NCI-H2196 treated with DMSO at 0.1 percent for 48 hours (cell line): ENCODE data around the gene EFCAB11.

Experiments
- DNase-seq: peaks from one replicate; lab custom pipeline; 2025; ENCODE audit not compliant: unreplicated experiment; lab: John Stamatoyannopoulos, UW

EFCAB11 gene

DNA sequence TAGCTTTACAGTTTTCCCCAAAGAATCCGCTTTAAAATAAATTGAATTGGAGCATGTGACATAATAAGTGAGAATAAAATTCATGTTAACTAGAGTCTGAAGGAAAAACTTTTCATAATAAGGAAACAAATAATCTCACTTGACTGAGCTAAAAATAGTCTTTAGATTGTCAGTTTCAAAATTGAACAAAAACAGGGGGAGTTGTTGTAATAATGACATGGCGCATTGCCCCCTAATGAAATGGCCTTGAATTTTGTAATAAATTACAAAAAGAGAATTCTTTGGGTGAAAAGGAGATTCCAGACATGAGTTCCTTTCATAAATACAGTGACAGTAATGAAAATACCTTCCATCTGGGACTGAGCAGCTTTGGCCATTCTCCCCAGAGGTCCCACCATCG is 178.6 kb downstream of the EFCAB11 start:
- DNase-seq, result no peak

DNA sequence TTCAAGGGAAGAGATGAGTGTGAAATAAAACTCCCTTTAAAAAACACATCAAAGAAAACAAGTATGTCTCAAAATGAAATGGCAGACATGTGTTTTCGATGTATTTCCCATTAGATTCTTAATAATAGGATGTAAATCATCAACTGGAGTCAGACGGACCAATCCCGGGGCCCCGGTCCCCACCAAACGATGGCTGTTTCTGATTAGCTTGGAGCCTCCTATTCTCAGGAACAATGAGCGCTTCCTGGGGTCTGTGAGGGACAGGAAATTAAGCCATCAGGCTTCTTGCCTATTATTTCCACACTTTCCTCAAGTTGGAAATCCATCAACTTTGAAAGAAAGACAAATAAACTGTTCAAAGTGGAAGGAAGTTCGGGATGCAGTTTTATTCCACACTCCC is 179.4 kb downstream of the EFCAB11 start:
- no peak for DNase-seq

DNA sequence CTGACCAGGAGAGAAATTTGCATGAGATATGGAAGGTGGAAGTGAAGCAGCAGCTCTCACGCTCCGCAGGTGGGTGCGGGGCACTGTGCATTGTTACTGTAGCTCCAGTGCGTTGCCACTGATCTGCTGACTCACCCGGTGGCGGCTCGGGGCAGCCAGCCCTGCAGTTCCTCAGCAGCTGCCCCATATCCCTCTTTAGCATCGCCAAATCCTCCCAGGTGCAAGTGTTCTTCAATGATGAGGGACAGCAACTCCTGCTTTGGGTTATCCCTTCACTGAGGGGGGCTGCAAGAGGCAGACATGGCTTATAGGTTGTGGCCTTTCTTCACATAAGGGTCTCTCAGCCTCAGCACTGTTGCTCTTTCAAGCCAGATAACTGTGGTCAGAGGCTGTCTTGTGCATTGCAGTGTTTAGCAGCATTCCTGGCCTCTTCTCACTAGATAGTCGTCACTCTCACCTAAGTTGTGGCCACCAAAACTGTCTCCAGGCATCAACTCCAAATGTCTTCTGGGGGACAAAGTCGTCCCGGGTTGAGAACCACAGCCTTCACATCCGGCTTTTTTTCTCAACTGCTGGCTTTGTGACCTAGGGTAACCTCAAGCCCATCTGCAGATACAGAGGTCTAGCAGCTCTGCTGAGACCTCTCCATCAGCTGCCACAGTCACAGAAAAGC is 180.8 kb downstream of the EFCAB11 start:
- no peak for DNase-seq

DNA sequence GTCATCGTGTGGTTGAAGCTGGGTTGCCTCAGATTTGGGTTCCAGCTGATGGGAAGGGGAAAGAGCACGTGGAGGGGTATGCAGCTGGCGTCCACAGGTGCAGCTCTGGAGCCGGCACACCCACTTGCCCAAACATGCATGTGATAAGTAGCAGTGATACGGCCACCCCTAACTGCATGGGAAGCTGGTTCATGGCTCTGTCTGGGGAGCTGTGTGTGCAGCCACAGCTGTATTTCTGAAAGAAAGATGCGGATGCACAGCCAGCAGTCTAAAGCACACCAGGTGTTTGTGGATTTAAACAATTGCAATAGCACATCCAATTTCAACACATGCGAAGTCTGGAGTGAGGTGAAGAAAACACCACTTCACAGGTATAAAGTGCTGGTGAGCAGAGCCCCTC is 181.4 kb downstream of the EFCAB11 start:
- no peak for DNase-seq

DNA sequence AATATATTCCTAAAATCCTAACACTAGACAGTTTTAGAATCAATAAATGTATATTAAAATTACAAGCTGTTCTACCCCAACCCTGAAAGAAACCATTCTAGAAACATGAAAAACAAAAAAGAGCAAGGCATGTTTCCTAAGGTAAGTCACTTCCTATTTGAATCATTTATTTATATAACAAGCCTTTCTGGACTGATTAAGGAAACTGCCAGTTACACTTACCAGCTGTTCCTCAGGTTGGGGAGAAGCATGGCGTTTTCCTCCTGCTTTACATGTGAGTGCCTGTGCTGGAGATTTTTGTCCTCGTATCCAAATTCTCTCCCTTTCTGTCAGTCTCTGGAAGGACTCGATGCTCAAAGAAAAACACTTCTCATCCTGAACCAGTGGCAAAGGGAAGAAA is 183.3 kb downstream of the EFCAB11 start:
- no peak for DNase-seq

DNA sequence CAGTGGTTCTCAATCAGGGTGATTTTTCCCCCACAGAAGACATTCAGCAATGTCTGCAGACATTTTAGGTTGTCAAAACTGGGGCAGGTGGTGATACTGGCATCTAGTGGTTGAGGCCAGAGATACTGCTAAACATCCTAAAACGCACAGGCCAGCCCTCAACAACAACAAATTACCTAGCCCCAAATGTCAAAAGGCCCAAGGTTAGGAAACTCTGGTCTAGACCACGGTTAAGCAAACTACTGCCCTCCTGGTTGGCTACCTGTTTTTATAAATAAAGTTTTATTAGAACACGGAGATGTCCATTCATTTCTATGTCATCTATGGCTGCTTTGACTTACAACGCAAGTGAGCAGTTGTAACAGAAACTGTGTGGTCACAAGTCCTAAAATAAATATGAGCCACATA is 186.7 kb downstream of the EFCAB11 start:
- DNase-seq, result no peak

DNA sequence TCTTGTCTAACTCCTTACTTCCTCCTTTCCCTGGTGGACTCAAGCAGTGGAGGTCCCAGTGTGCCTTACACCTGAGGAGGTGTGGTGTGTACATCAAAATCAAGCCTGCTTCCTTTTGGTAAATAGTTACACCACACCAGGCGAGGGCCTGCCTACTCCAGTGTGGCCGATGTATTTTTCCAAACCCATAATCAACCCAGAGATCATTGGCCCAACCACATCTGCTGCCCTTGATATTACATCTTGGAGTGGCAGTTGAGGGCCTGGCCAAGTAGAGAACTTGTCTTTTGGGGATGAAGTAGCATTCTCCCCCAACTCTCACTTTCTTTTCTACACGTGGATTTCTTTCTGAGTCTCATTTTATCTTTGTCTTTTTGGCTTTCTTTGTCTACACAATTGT is 187.4 kb downstream of the EFCAB11 start:
- DNase-seq, result no peak

DNA sequence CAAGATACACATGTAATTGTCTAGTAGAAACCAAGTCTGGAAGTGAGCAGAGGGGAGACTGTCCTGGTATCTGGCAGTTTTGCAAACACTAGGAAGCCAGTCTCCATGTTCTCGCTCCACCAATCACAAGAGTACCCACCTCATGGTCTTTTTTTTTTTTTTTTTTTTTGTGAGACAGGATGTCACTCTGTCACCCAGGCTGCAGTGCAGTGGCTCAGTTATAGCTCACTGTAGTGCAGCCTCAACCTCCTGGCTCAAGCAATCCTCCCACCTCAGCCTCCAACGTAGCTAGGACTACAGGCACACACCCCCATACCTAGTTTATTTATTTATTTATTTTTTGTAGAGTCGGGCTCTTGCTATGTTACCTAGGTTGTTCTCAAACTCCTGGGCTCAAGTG is 189.2 kb downstream of the EFCAB11 start:
- DNase-seq, result no peak

DNA sequence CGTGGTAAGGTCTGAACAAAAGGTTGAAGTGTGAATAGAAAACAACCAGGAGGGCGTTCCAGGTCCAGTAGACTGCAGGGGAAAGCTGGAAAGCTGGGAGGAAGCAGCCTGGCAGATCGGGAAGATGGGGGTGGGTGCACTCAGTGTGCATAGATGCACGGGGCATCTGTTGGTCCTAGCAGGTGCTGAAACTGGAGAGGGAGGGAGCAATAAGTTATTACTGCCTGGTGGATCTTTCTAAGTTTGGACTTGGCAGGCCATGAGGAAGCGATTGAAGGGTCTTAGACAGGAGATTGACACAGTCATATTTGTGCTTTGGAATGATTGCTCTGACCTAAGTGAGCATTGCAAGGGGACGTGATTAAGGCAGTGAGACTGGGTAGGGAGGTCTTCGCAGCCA is 194.4 kb downstream of the EFCAB11 start:
- no peak for DNase-seq

DNA sequence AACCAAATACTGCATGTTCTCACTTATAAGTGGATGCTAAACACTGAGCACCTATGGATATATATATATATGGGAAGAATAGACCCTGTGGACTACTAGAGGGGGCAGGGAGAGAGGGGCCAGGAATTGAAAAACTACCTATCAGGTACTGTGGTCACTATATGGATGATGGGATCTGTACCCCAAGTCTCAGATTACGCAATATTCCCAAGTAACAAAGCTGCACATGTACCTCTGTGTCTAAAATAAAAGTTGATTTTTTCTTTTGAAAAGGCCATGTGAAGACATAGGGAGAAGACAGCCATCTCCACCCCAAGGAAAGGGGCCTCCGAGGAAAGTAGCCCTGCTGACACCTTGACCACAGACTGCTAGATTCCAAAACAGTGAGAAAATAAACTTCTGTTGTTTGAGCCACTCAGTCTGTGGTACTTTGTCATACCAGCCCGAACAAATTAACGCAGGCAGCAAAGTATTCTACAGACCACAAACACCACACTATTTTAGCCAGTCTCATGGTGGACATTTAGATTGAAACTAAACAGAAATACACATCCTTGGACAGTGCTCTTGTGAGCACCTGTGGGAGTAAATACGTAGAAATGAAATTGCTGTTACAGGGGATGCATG is 197.1 kb downstream of the EFCAB11 start:
- no peak for DNase-seq

DNA sequence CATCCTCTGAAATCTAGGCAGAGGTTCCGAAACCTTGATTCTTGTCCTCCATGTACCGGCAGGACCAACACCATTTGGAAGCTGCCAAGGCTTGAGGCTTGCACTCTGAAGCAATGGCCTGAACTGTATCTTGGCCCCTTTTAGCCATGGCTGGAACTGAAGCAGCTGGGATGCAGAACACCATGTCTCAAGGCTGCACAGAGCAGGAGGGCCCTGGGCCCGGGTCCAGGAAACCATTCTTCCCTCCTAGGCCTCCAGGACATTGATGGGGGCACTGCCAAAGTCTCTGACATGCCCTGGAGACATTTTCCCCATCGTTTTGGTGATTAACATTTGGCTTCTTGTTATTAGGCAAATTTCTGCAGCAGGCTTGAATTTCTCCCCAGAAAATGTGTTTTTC is 198.7 kb downstream of the EFCAB11 start:
- DNase-seq, result no peak

DNA sequence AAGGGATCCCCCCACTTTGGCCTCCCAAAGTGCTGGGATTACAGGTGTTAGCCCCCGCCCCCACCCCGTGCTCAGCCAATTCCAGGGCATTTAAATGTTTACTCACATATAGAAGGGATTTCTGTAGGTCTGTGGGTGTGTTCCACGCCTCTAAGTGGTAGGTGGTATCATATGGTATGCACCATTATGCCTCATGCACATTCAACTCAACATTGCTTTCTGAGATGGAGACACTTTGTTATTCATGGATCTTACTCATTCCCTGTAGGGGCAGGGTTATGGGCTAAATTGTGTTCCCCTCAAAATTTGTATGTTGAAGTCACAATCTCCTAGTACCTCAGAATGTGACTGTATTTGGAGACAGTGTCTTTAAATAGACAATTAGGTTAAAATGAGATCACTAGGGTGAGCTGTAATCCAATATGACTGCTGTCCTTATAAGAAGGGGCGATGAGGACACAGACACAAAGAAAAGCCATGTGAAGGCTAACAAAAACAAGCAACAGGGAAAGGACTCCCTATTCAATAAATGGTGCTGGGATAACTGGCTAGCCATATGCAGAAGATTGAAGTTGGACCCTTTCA is 200.6 kb downstream of the EFCAB11 start:
- no peak for DNase-seq

DNA sequence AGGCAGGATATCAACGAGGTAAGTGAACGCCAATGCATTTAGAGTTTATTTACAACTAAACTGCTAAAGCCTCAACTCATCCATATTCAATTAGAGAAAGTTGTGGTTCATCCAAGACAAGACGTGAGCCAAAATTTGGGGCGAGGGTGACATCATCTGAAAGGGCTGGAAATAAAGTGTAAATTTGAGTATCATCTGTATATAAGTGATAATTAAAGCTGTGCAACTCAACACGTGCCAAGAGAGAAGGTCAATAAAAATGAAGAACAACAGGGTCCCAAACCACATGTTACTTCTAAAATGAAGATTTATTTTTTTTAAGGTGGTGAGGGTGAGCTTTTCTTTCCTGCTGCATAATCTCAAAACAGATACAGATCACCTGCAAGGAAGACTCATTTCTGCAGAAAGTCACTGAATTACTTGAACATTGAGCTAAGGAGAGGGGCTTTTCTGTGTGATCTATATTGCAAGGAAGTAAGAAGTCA is 203.6 kb downstream of the EFCAB11 start:
- DNase-seq, result no peak

DNA sequence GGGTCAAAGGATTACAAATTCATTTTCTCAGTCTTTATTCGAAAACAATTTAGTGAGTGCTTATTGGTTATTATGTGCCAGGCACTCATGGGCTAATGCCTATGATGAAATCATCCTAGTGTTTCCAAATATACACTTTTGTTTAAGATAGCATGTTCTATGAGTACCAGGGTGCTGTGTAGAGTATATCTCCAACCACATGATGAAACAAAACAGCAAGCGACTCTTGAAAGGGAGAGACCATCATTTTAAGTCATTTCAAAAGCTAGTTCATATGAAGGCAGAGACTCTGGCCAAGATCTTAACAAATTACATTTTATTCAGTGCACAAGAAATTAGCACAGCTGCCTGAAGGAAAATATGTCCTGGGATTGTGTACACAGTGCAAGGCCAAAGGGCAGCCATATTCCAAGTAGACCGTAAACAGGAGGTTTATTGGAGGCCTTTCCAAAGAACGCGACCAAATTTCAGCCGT is 204.2 kb downstream of the EFCAB11 start:
- no peak for DNase-seq

DNA sequence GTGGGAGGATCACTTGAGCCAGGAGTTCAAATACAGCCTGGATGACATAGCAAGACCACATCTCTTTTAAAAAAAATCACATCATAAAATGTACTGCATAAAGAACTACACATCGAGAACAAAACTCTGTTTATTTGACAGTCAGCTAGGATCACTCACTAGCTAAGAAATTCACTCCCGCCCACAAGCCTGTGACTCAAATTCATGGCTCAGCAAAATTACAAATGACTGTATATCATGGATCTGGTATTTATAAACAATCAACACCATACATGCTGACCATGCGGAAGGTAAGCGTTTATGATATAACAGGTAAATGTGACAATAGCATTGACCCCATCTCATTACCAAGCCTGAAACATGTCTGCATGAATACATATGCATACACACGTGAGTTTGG is 206.5 kb downstream of the EFCAB11 start:
- no peak for DNase-seq

DNA sequence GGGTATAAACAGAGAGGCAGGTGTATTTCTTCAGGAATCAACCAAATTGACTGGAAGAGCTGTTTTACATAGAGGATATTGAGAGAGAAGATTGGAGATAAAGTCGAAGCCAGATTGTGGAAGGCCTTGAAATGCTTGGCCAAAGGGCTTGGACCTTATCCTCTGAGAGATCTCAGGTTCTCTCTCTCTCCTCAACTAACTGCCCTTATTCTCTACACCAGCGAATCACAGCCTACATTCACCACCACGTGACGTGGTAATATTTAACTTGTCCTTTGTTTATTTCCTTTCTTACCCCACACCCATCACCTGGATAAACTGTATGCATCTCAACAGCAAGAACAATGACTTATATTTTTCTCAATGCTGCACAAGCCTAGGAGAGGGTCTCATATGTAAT is 207.4 kb downstream of the EFCAB11 start:
- no peak for DNase-seq

DNA sequence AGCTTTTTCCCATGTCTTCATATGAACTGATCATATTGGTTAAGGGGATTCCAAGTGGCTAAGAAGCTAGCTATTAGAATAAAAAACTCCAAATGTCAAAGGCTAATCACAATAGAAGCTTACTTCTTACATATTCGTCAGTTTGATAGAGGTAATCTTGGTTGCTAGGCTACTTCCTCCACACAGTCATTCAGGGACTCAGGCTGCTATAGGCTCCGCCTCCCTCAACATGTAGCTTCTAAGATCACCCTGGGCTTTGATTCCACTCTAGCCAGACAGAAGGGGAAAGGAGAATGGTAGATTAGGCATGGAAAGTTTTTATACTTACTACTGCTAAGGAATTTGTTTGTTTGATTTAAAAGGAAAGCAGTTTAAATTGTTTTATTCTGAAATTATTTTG is 207.9 kb downstream of the EFCAB11 start:
- DNase-seq, result no peak

DNA sequence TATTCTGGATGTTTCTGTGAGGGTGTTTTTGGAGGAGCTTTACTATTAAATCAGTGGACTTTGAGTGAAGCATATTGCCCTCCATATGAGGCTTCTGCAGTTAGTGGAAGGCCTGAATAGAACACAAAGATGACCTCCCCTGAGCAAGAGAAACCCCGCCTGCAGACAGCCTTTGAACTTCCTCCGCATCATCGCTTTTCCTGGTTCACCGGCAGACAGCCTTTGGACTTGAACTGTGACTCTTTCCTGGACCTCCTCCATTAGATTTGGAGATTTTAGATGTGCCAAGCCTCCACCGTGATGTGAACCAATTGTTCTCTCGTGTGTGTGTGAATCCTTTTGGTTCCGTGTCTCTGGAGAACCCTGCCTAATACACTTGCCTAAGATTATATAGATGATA is 208.4 kb downstream of the EFCAB11 start:
- DNase-seq, result no peak
